Sigmoid colon (tissue), 7 donors: ENCODE measurements around the gene TIMM22. TPM values are rescaled to one million over a fixed set of nuclear protein-coding genes. Genes with fewer than 3 reads are reported as not detected.

Experiments
- DNase-seq: peaks from one replicate; pipeline ENCODE4 v3.0.0-alpha.2; 2019
- H3K27ac ChIP-seq, 4 donors: fragments of 200-600 bp; sonication (generic); one replicate each; pipeline ENCODE4 v1.5.1; 2016 to 2019; ENCODE audit warnings: mild to moderate bottlenecking in 1 of 4
- H3K27me3 ChIP-seq, 3 donors: fragments of 200-600 bp; sonication (generic); one replicate each; pipeline ENCODE4 v1.5.1; 2019; ENCODE audit warnings: mild to moderate bottlenecking in 1 of 3
- H3K36me3 ChIP-seq, 4 donors: fragments of 200-600 bp; sonication (generic); one replicate each; pipeline ENCODE4 v1.5.1; 2016 to 2019
- H3K4me1 ChIP-seq, 4 donors: fragments of 200-600 bp; sonication (generic); one replicate each; pipeline ENCODE4 v1.5.1; 2017 to 2019
- H3K4me3 ChIP-seq, 4 donors: fragments of 200-600 bp; sonication (generic); one replicate each; pipeline ENCODE4 v1.5.1; 2017 to 2019; ENCODE audit warnings: mild to moderate bottlenecking in 2 of 4, moderate library complexity in 1 of 4
- H3K9me3 ChIP-seq, 4 donors: fragments of 200-600 bp in 3 of 4; sonication (generic) in 3 of 4; one replicate each; pipeline versions ENCODE4 v1.5.1 to v1.6.1; 2013 to 2019
- EP300 ChIP-seq, 4 donors: sonication (generic); formaldehyde crosslinking; IDR thresholded peaks; one replicate each; pipeline ENCODE4 v1.6.1; 2017; ENCODE audit warnings: antibody characterized with exemption in 4 of 4
- POLR2A ChIP-seq, 2 donors: fragments of 450-650 bp; IDR thresholded peaks; one replicate each; pipeline ENCODE4 v1.6.1; 2016; ENCODE audit warnings: antibody characterized with exemption in 2 of 2, mild to moderate bottlenecking in 2 of 2, moderate library complexity in 2 of 2
- POLR2AphosphoS5 ChIP-seq, 4 donors: sonication (generic); formaldehyde crosslinking; IDR thresholded peaks; one replicate each; pipeline ENCODE4 v1.6.1; 2017; ENCODE audit warnings: antibody characterized with exemption in 4 of 4
- WGBS, 2 donors: extraction: QIAGEN DNeasy Blood & Tissue Kit; methylation state at CpG; one replicate each; pipeline ENCODE4 v1.1.7; 2013; 5-methylcytosine and 5-hydroxymethylcytosine counted together
- intact Hi-C: fragments of 100-400 bp; cut with DNase I; formaldehyde crosslinking; loops from one replicate; pipeline ENCODE4 v1.15.1; 2023
- polyA plus RNA-seq, 3 donors: library from polyadenylated mRNA; stranded (reverse); fragments of 200-250 nt; gene quantifications; one replicate each; pipeline ENCODE4 v1.2.3, GENCODE V29; 2013
- total RNA-seq, 4 donors: library from RNA; depleted of rRNA; stranded (reverse); fragments of >200 nt; gene quantifications; one replicate each; pipeline ENCODE4 v1.1.0, GENCODE V29; 2016
- TF ChIP-seq, protein P1 (sequence below), 4 experiments: fragments of 450-650 bp in 3 of 4; fragments of 200-600 bp in 1 of 4; IDR thresholded peaks; one replicate each; pipeline ENCODE4 v1.5.1; 2016 to 2019; ENCODE audit warnings: antibody characterized with exemption in 4 of 4, mild to moderate bottlenecking in 3 of 4, moderate library complexity in 2 of 4
- donor health status: healthy with polysubstance abuse.
- donor health status: Bipolar disorder and iron deficiency.
- donor health status: healthy.

Gene TIMM22
- total and polyA plus RNA-seq, 7 donors: 6.0 to 13.6 (median 9.2) TPM

- 1% methylated on average over 94 of the region's 94 CpGs for WGBS, 2 donors
- no peaks in the 10 kb centered on the region for H3K9me3 ChIP-seq
- TF ChIP-seq EP300 (IDR thresholded peaks at IDR 0.05) (no peak), POLR2A (IDR thresholded peaks at IDR 0.05) (peak; percentile 11 to 50), POLR2AphosphoS5 (IDR thresholded peaks at IDR 0.05) (peak; percentile 71 to 94 (median 82))
- TF ChIP-seq, protein P1, sequence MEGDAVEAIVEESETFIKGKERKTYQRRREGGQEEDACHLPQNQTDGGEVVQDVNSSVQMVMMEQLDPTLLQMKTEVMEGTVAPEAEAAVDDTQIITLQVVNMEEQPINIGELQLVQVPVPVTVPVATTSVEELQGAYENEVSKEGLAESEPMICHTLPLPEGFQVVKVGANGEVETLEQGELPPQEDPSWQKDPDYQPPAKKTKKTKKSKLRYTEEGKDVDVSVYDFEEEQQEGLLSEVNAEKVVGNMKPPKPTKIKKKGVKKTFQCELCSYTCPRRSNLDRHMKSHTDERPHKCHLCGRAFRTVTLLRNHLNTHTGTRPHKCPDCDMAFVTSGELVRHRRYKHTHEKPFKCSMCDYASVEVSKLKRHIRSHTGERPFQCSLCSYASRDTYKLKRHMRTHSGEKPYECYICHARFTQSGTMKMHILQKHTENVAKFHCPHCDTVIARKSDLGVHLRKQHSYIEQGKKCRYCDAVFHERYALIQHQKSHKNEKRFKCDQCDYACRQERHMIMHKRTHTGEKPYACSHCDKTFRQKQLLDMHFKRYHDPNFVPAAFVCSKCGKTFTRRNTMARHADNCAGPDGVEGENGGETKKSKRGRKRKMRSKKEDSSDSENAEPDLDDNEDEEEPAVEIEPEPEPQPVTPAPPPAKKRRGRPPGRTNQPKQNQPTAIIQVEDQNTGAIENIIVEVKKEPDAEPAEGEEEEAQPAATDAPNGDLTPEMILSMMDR (IDR thresholded peaks at IDR 0.05): peak in 1 of 4 experiments; percentile 13
- peaks cover 0 to 47% (median 40%) of the 10 kb centered on the region in 4 donors for H3K4me1 ChIP-seq
- DNase-seq: peak; percentile 94
- intact Hi-C loops: loop anchor here (5.0 kb wide), 1 partner anchor 567 kb away; a partner anchor contains a TSS
- H3K27ac ChIP-seq: peak within 1 kb of the TSS; percentile 88 to 93 (median 90)
- no peaks in the 10 kb centered on the region for H3K27me3 ChIP-seq
- H3K36me3 ChIP-seq: no peaks in the 10 kb centered on the region
- H3K4me3 ChIP-seq: peak within 1 kb of the TSS; percentile 69 to 92 (median 72)
Measured at GRCh38 chr17:979539-980405, 17.2 kb upstream of the TIMM22 start, which contains the start of gene NXN. NXN (minus strand) TSS chr17:979776.

DNA sequence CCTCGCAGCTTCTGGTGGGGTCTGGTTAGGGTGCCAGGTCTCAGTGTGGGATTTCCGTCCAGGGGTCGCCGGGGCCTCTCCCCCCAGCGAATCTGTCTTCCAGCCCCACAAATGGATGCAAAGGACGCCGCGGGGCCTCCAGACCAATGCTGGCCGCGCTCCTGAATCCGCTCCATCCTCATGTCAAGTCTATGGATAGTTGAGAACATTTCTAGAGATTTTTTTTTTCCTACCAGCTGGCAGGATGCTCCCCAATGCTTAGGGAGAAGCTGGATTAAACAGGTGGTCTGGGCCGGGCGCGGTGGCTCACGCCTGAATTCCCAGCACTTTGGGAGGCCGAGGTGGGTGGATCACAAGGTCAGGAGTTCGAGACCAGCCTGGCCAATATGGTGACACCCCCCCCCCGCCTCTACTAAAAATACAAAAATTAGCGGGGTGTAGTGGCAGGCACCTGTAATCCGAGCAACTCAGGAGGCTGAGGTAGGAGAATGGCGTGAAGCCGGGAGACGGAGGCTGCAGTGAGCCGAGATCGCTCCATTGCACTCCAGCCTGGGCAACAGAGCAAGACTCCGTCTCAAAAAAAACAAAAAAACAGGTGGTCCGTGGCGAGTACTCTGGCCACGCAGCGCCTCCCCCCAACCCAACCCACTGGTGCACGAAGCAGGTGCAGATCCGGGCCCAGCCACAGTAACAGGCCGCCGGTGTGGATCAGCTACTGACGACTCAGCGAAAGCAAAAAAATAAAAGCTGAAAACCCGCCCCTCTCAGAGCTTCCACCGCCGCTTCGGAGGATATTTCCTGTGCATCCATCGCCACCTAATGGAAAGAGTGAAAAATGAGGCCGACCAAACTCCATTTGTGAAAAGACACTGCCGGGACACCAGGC, 16.3 kb upstream of the TIMM22 start:
- TF ChIP-seq EP300 (IDR thresholded peaks at IDR 0.05) (no peak), POLR2A (IDR thresholded peaks at IDR 0.05) (no peak), POLR2AphosphoS5 (IDR thresholded peaks at IDR 0.05) (peak in 3 of 4 donors; percentile 34 to 36 (median 35))
- TF ChIP-seq, protein P1 (IDR thresholded peaks at IDR 0.05): peak in 3 of 4 experiments; percentile 69 to 74 (median 73)
- H3K36me3 ChIP-seq: no peaks in the 10 kb centered on the region
- peak; percentile 93 for DNase-seq
- 22 to 26% methylated on average over 43 of the region's 43 CpGs for WGBS, 2 donors
- no peaks in the 10 kb centered on the region for H3K9me3 ChIP-seq
- no peaks in the 10 kb centered on the region for H3K27me3 ChIP-seq
- peaks cover 0 to 38% (median 32%) of the 10 kb centered on the region in 4 donors for H3K4me1 ChIP-seq
- H3K27ac ChIP-seq: peak overlapping the region; percentile 88 to 93 (median 90)
- peak overlapping the region; percentile 36 to 74 (median 70) for H3K4me3 ChIP-seq
- intact Hi-C loops: loop anchor here (1.0 to 5.0 kb wide), 2 partner anchors 185 to 568 kb away; a partner anchor contains a TSS

DNA sequence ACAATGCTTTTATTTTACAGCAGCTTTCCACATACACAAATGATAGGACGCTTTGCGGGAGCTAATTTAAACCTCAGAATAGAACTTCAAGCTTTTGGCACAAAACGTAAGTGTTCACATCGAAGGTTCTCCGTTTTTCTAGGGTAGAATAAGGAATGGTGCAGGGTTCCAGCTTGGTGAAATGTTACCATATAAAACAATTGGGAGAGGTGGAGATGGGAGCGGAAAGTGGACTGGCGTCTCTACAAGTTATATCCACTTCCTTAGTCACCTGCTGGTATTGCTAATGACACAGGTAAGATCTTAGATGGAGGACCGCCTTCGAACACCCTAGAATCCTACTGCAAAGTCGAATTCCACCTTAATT, 15.7 kb upstream of the TIMM22 start:
- peak overlapping the region in 1 of 4 donors; percentile 93 for H3K27ac ChIP-seq
- H3K4me3 ChIP-seq: no peak overlapping the region
- H3K4me1 ChIP-seq: peaks cover 0 to 32% (median 26%) of the 10 kb centered on the region in 4 donors
- H3K27me3 ChIP-seq: no peaks in the 10 kb centered on the region
- 31 to 43% methylated on average over 10 of the region's 10 CpGs for WGBS, 2 donors
- no peaks in the 10 kb centered on the region for H3K36me3 ChIP-seq
- no peak for DNase-seq
- TF ChIP-seq POLR2A (IDR thresholded peaks at IDR 0.05) (no peak), POLR2AphosphoS5 (IDR thresholded peaks at IDR 0.05) (no peak)
- intact Hi-C loops: loop anchor here (1.0 to 5.0 kb wide), 2 partner anchors 186 to 569 kb away; a partner anchor contains a TSS
- no peaks in the 10 kb centered on the region for H3K9me3 ChIP-seq

- H3K27me3 ChIP-seq: no peaks in the 10 kb centered on the region
- TF ChIP-seq EP300 (IDR thresholded peaks at IDR 0.05) (no peak), POLR2AphosphoS5 (IDR thresholded peaks at IDR 0.05) (no peak), POLR2A (IDR thresholded peaks at IDR 0.05) (no peak)
- TF ChIP-seq, protein P1 (IDR thresholded peaks at IDR 0.05): no peak
- H3K4me1 ChIP-seq: peaks cover 0 to 14% (median 12%) of the 10 kb centered on the region in 4 donors
- WGBS, 2 donors: 62 to 67% methylated on average over 3 of the region's 3 CpGs
- no peaks in the 10 kb centered on the region for H3K9me3 ChIP-seq
- no peak for DNase-seq
- no peak overlapping the region for H3K27ac ChIP-seq
- no peaks in the 10 kb centered on the region for H3K36me3 ChIP-seq
- H3K4me3 ChIP-seq: no peak overlapping the region
- intact Hi-C loops: loop anchor here (5.0 kb wide), 1 partner anchor 572 kb away; a partner anchor contains a TSS
Measured at GRCh38 chr17:983921-984320, 13.0 kb upstream of the TIMM22 start.
